HEK293 (cell line): Measurements from ENCODE around the gene A4GALT.

ENCODE experiments used
- HOXD13 ChIP-seq: sonication (generic); formaldehyde crosslinking; IDR thresholded peaks from 2 replicates; pipeline ENCODE4 v1.8.0; 2022; ENCODE audit warnings: missing genetic modification reagents, borderline replicate concordance
- SP3 ChIP-seq: fragments of 450-650 bp; formaldehyde crosslinking; IDR thresholded peaks from 2 replicates; pipeline ENCODE4 v1.5.1; 2016; ENCODE audit warnings: missing biosample characterization, missing genetic modification characterization
- ZNF174 ChIP-seq: fragments of 450-650 bp; formaldehyde crosslinking; IDR thresholded peaks from 2 replicates; pipeline ENCODE4 v1.5.0; 2017; ENCODE audit warnings: missing biosample characterization, mild to moderate bottlenecking, missing genetic modification characterization
- ZNF311 ChIP-seq: fragments of 450-650 bp; formaldehyde crosslinking; IDR thresholded peaks from 2 replicates; pipeline ENCODE4 v1.5.1; 2017; ENCODE audit warnings: missing biosample characterization, missing genetic modification characterization, borderline replicate concordance
- ZNF473 ChIP-seq: fragments of 450-650 bp; formaldehyde crosslinking; IDR thresholded peaks from 2 replicates; pipeline ENCODE4 v1.5.1; 2017; ENCODE audit warnings: missing biosample characterization, missing genetic modification characterization
- ZNF510 ChIP-seq: fragments of 450-650 bp; formaldehyde crosslinking; IDR thresholded peaks from 2 replicates; pipeline ENCODE4 v1.5.1; 2018; ENCODE audit warnings: mild to moderate bottlenecking, missing genetic modification characterization, missing biosample characterization; ENCODE audit not compliant: insufficient replicate concordance
- ZNF707 ChIP-seq: fragments of 450-650 bp; formaldehyde crosslinking; IDR thresholded peaks from 2 replicates; pipeline ENCODE4 v1.5.1; 2016; ENCODE audit warnings: missing biosample characterization, missing genetic modification characterization
- TF ChIP-seq, protein P1 (sequence below): fragments of 450-650 bp; formaldehyde crosslinking; IDR thresholded peaks from 2 replicates; pipeline ENCODE4 v1.5.1; 2016; ENCODE audit warnings: missing biosample characterization, missing genetic modification characterization

DNA sequence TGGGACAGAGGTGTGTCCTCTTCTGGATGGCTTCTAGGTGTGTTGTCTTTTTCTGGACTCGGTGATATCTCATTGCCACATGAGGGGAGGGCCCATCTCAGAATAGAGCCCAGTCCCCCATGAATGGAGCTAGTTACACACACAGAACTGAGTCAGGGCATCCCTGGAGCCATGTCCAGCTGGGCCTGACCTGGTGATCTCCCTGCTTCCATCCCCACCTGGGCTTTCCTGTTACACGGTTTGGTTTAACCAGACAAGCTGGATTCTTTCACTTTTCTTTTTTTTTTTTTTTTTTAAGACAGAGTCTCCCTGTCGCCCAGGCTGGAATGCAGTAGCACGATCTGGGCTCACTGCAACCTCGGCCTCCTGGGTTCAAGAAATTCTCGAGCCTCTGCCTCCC lies 6.1 kb upstream of the A4GALT start:
- no peak for TF ChIP-seq ZNF311 (tag by site-specific recombination)
- TF ChIP-seq, protein P1, sequence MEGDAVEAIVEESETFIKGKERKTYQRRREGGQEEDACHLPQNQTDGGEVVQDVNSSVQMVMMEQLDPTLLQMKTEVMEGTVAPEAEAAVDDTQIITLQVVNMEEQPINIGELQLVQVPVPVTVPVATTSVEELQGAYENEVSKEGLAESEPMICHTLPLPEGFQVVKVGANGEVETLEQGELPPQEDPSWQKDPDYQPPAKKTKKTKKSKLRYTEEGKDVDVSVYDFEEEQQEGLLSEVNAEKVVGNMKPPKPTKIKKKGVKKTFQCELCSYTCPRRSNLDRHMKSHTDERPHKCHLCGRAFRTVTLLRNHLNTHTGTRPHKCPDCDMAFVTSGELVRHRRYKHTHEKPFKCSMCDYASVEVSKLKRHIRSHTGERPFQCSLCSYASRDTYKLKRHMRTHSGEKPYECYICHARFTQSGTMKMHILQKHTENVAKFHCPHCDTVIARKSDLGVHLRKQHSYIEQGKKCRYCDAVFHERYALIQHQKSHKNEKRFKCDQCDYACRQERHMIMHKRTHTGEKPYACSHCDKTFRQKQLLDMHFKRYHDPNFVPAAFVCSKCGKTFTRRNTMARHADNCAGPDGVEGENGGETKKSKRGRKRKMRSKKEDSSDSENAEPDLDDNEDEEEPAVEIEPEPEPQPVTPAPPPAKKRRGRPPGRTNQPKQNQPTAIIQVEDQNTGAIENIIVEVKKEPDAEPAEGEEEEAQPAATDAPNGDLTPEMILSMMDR (tag by site-specific recombination): no peak
- TF ChIP-seq ZNF473 (tag by site-specific recombination): no peak
- no peak for TF ChIP-seq ZNF707 (tag by site-specific recombination)
- TF ChIP-seq HOXD13: no peak
- no peak for TF ChIP-seq ZNF174 (tag by site-specific recombination)
- no peak for TF ChIP-seq ZNF510 (tag by site-specific recombination)
- TF ChIP-seq SP3: no peak
